ENCODE data around the gene CENATAC. TPM values are rescaled to one million over a fixed set of nuclear protein-coding genes. Genes with fewer than 3 reads are reported as not detected.
"Not testable (repeated sequence)": the region's sequence is repeated elsewhere in the genome, so short reads cannot be mapped to it uniquely, and the experiment has no call there.

Gene CENATAC
- total RNA-seq, 1 experiment from 2014 or later, result 6.6 TPM

DNA sequence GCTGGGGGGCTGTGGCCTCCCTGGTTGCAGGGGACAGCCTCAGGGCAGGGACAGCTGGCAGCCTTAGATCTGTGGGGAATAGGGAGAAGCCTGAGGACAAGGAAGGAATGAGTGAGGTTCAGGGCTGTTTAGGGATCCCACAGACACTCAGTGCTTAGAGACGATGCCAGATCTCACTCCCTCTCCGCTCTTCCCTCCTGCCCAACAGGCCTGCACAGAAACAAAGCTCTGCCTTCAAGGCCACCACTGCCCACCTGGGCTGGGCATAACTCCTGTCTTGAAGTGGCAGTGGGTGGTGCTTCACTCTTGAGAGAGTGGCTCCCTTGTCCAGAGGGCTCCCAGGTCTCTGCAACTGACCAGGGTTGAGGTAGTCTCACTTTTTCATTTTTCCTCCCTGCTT lies 13.1 kb upstream of the CENATAC start:
- in situ Hi-C loops (cut with HindIII; ENCODE audit: low pct_unique_long_range_greater_than_20kb, low sequenced_read_pairs), result no loop called here
- no peak for DNase-seq (ENCODE audit: low read depth)

DNA sequence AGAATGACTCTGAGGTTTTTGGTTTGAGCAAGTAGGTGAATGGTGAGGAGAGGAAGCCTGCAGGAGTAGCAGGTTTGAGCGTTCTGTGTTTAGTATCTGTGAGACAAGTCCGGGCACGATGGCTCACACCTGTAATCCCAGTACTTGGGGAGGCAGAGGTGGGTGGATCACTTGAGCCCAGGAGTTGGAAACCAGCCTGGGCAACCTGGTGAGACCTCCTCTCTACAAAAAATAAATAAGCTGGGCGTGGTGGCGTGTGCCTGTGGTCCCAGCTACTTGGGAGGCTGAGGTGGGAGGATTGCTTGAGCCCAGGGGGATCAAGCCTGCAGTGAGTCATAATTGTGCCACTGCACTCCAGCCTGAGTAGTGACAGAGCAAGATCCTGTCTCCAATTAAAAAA lies 9.7 kb upstream of the CENATAC start:
- no peak for DNase-seq (ENCODE audit: low read depth)
- in situ Hi-C loops (cut with HindIII; ENCODE audit: low pct_unique_long_range_greater_than_20kb, low sequenced_read_pairs), result no loop called here

DNA sequence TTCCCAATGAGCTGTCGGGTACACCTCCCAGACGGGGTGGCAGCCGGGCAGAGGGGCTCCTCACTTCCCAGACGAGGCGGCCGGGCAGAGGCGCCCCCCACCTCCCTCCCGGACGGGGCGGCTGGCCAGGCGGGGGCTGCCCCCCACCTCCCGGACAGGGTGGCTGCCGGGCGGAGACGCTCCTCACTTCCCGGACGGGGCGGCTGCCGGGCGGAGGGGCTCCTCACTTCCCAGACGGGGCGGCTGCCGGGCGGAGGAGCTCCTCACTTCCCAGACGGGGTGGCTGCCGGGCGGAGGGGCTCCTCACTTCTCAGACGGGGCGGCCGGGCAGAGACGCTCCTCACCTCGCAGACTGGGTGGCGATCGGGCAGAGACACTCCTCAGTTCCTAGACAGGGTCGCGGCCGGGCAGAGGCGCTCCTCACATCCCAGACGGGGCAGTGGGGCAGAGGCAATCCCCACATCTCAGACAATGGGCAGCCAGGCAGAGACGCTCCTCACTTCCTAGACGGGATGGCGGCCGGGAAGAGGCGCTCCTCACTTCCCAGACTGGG lies 6.4 kb upstream of the CENATAC start:
- in situ Hi-C loops (cut with HindIII; ENCODE audit: low pct_unique_long_range_greater_than_20kb, low sequenced_read_pairs); DNase-seq (ENCODE audit: low read depth): not testable (repeated sequence)

DNA sequence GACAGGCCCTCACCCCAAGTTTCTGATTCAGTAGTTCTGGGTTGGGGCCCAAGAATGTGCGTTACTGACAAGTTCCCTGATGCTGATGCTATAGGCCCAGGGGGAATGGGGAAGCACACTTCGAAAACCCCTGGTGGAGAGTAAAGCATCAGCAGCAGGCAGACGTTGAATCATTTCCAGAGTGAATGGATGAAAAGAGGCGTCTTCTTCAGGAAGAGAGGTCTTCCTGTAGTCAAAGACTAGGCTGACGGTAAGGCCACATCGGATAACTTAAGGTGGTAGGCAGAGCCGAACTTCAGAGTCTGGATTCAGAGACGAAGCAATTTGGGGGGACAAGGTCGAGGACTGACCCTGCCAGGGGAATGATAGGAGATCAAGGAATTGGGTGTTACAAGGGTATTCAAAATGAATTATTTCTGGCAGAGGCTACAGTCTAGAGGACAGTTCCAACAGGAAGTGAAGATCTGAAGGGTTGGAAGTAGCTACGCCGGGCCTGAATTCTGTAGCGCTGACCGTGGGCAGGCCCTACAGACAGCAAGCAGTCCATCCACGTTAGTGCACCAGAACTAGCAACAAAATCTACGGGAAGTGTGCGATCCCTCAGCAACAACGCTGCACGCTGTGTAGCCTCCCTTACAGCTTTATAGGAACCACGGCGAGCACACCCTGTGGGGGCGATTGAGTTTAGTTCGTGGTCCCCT lies 862 bp upstream of the CENATAC start:
- in situ Hi-C loops (cut with HindIII; ENCODE audit: low pct_unique_long_range_greater_than_20kb, low sequenced_read_pairs), result no loop called here
- DNase-seq (ENCODE audit: low read depth), result no peak

DNA sequence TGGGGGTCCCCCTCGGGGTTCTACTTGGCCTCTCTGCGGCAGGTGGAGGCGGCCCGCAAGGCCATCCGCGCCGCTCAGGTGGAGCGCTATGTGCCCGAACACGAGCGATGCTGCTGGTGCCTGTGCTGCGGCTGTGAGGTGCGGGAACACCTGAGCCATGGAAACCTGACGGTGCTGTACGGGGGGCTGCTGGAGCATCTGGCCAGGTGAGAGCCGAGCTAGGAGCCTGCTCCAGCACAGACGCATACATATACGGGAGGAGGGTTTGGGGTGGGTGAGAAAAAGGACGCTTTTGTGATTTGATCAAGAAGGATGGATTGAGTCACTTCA lies 415 bp downstream of the CENATAC start:
- in situ Hi-C loops (cut with HindIII; ENCODE audit: low pct_unique_long_range_greater_than_20kb, low sequenced_read_pairs), result no loop called here
- no peak for DNase-seq (ENCODE audit: low read depth)

DNA sequence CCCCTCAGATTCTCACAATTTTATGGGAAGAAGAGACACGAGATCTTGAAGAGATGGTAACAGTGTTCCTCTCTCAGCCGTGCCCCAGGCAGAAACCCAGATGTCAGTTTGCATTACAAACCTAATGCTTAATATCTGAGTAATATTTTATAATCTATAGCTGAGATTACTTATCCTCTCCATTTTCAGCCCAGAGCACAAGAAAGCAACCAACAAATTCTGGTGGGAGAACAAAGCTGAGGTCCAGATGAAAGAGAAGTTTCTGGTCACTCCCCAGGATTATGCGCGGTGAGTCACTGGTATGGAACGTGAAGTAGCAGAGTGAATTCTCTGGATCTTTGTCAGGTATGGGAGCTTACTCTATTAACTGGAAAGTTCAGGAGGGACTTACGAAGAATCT lies 884 bp downstream of the CENATAC start:
- peak; percentile 50 for DNase-seq (ENCODE audit: low read depth)
- in situ Hi-C loops (cut with HindIII; ENCODE audit: low pct_unique_long_range_greater_than_20kb, low sequenced_read_pairs), result no loop called here

DNA sequence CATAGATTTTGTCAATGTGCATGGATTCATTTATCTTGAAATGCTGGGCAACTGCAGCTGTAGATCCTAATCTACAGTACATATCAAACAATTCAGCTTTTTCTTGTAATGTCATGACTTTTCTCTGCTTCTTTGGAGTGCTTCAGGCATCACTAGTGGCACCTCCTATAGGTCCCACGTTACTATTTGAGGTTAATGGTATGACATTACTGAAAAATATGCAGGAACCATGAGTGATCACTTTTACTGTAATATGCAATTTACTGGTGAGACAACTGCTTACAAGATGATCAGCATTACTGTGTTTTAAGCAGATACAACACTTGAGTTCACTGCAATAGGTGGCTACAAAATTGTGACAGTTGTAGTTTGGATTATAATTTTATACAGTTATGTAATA lies 3.0 kb downstream of the CENATAC start:
- no peak for DNase-seq (ENCODE audit: low read depth)
- in situ Hi-C loops (cut with HindIII; ENCODE audit: low pct_unique_long_range_greater_than_20kb, low sequenced_read_pairs), result no loop called here

DNA sequence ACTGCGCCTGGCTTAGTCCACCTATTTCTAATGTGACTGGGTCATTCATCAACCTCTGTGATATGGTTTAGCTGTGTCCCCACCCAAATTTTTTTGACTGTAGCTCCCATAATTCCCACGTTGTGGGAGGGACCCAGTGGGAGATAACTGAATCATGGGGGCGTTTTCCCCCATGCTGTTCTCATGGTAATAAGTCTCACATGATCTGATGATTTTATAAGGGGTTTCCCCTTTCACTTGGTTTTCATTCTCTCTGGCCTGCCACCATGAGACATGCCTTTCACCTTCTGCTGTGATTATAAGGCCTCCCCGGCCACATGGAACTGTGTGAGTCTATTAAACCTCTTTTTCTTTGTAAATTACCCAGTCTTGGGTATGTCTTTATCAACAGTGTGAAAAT lies 8.7 kb downstream of the CENATAC start:
- DNase-seq (ENCODE audit: low read depth), result peak; percentile 19
- in situ Hi-C loops (cut with HindIII; ENCODE audit: low pct_unique_long_range_greater_than_20kb, low sequenced_read_pairs), result no loop called here

DNA sequence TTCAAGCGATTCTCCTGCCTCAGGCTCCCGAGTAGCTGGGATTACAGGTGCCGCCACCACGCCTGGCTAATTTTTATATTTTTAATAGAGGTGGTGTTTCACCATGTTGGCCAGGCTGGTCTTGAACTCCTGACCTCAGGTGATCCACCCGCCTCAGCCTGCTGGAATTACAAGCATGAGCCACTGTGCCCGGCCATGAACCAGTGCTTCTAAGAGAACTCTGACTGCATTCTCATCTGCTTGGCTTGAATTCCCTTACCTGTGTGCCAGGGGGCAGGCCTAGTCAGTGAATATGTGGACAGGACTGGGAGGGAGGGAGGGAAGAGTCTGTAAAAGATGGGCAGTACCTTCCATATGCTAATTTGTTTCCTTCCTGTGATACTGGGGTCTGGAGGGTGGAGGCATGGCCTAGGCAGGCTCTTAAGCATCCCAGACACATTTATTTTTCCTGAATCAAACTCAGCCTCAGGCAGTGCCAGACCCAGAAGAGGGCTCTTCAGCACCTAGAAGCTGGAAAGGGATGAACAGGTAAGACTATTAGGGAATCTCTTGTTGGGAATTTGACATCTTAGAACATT lies 13.6 kb downstream of the CENATAC start:
- DNase-seq (ENCODE audit: low read depth), result no peak
- in situ Hi-C loops (cut with HindIII; ENCODE audit: low pct_unique_long_range_greater_than_20kb, low sequenced_read_pairs), result no loop called here

DNA sequence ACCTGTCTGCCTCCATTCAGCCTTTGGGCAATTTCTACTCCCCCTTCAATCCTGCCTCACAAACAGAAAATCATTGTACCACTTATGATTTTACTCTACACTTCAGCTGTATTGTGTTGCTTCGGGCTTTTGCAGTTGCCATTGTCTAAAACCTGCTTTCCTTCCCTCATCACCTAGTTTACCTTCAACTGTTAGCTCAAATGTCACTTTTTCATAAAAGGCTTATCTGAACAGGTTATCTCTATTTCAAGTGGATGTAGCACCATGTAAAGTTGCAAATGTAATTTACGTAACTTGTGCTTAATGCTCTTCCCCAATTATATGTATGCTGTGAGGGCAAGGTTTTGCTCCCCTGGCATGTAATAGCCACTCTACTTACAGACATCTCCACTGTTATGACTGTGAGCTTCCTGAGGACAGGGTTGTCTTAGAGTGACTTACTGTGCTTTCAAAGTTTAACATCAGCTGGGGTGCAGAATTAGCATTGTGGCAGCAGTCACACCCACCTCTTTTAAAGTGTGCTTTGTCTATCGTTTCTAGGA lies 14.8 kb downstream of the CENATAC start:
- in situ Hi-C loops (cut with HindIII; ENCODE audit: low pct_unique_long_range_greater_than_20kb, low sequenced_read_pairs), result no loop called here
- DNase-seq (ENCODE audit: low read depth), result no peak

DNA sequence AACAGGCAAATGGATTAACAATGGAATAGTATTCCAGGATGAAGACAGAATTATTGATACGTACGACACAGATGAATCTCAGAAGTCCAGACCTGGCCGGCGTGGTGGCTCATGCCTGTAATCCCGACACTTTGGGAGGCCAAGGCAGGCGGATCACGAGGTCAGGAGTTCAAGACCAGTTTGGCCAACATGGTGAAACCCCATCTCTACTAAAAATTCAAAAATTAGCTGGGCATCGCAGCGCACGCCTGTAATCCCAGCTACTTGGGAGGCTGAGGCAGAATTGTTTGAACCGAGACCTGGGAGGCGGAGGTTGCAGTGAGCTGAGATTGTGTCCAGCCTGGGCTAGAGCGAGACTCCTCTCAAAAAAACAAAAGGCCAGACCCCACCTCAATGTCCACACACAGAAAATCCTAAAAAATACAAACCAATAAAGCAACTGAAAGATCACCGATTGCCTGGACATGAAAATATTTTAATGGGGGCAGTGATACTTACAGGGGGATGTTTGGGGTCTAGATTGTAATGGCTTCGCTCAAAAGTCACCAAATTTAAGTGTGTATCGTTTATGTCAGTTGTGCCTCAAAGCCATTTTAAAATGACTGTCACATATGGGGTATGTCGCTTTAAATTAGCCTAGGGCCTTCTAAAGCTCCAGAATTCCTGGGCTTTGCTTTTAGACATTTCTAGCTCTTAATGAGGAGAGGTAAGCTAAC lies 16.4 kb downstream of the CENATAC start:
- in situ Hi-C loops (cut with HindIII; ENCODE audit: low pct_unique_long_range_greater_than_20kb, low sequenced_read_pairs), result no loop called here
- DNase-seq (ENCODE audit: low read depth), result no peak

DNA sequence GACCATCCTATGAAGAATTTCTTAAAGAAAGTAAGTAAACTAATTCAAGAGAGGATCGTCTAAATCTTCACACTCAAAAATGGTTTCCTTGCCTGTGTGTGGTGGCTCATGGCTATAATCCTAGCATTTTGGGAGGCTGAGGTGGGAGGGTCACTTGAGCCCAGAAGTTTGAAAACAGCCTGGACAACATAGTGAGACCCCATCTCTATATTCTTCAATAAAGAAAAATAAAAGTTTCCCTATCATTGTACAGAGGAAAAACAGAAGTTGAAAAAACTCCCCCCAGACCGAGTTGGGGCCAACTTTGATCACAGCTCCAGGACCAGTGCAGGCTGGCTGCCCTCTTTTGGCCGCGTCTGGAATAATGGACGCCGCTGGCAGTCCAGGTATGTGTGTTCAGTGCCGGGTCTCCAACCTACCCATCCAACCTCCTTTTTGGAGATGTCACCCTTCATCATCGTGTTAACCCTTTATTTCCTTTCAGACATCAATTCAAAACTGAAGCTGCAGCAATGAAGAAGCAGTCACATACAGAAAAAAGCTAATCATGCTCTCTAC lies 17.2 kb downstream of the CENATAC start:
- DNase-seq (ENCODE audit: low read depth), result no peak
- in situ Hi-C loops (cut with HindIII; ENCODE audit: low pct_unique_long_range_greater_than_20kb, low sequenced_read_pairs), result no loop called here

DNA sequence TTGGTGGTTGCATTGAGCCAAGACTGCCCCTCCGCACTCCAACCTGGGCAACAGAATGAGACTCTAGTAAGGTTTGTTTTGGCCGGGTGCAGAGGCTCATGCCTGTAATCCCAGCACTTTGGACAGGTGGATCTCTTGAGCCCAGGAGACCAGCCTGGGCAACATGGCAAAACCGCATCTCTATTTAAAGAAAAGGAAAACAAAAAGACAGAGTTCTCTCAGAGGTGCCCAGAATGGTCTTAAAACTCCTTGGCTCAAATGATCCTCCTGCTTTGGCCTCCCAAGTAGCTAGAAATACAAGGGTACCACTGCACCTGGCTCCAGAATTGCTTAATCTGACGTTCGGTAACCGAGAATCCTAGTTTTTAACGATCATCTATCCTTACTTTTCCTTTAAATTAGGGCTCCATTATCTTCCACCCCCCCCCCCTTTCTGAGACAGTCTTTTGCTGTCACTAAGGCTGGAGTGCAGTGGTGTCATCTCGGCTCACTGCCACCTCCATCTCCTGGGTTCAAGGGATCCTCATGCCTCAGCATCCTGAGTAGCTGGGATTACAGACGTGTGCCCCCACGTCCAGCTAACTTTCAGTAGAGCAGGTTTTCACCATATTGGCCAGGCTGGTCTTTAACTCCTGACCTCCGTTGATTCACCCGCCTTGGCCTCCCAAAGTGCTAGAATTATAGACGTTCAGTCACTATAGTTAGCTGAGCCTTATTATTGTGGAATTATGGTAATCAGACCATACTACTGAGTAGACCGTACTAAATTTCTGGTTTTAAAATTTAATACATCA lies 18.5 kb downstream of the CENATAC start:
- in situ Hi-C loops (cut with HindIII; ENCODE audit: low pct_unique_long_range_greater_than_20kb, low sequenced_read_pairs), result no loop called here
- DNase-seq (ENCODE audit: low read depth), result no peak

DNA sequence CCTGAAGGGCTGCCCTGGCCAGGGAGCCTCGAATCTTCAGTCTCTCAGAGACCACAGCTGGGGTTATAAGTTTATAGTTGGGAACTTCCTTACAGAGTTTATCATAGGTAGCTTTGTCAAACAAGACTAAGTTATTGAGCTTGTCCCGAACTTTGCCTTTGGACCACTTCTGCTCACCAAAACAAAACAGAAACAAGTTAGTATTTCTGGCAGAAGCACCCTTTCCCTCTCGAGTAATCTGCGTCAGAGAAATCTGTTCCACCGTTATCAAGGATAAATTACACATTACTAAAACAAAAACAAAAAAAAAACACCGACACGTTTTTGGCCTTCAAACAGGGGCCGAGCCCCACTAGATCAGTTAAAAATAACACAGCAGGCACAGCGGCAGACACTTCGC lies 19.4 kb downstream of the CENATAC start:
- in situ Hi-C loops (cut with HindIII; ENCODE audit: low pct_unique_long_range_greater_than_20kb, low sequenced_read_pairs); DNase-seq (ENCODE audit: low read depth): not testable (repeated sequence)

DNA sequence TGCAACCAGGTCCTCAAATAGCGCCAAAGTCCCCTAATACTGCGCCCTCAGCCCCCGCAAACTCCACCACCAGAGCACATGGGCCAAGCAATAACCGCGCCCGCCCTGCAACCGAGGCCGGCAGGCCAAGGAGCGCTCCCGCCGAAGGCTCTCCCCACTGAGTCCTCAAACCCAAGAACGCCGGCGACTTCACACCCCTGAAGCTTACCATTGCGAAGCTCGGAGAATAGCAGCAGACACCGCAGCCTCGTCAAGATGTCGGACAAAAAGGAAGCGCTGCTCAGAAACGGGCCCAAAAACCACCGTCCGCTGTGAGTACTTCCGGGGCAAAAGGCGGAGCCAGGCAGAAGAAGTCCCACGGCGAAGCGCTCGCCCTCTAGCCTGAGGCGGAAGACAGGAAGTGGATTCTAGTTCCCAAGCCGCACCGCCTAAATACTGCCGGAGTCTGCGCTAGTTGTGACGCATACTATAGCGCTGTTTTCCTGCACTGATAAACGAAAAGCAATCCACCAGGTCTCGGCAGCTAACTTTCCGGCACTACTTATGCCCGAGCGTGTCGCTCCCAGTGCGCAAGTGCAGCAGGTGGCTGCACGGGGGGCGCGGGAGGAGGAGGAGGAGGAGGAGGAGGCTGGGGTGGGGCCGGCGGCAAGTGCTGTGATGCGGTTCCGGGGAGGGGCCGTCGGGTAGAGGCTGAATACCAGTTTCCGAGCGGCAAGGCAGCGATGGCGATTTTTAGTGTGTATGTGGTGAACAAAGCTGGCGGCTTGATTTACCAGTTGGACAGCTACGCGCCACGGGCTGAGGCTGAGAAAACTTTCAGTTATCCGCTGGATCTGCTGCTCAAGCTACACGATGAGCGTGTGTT lies 20.4 kb downstream of the CENATAC start, which contains the start of the genes RPS25 and TRAPPC4:
Gene RPS25, minus strand, starts transcription at position 270 of the 865 bp plus-strand sequence. Its CDS starts 59 bp downstream, at position 211.
Gene TRAPPC4, plus strand, starts transcription at position 693 of the 865 bp plus-strand sequence. Its CDS starts 30 bp downstream, at position 723.
- DNase-seq (ENCODE audit: low read depth), result peak; percentile 91
- in situ Hi-C loops (cut with HindIII; ENCODE audit: low pct_unique_long_range_greater_than_20kb, low sequenced_read_pairs), result no loop called here

DNA sequence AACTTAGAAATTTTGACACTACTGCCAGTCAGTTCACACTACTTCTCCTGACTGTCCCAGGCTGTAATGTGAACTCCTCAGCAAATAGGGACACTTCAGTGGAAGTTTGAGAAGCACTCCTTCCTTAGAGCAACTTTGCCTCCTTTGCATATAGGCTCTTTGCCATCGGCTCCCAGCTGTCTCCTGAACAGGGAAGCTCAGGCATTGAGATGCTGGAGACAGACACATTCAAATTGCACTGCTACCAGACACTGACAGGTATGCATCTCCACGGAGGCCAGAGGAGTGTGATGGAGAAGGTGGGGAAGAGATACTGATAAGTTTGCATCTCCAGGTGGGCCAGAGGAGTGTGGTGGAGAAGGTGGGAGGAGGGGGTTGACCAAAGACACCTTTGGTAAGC lies 22.1 kb downstream of the CENATAC start:
- DNase-seq (ENCODE audit: low read depth), result no peak
- in situ Hi-C loops (cut with HindIII; ENCODE audit: low pct_unique_long_range_greater_than_20kb, low sequenced_read_pairs), result no loop called here

DNA sequence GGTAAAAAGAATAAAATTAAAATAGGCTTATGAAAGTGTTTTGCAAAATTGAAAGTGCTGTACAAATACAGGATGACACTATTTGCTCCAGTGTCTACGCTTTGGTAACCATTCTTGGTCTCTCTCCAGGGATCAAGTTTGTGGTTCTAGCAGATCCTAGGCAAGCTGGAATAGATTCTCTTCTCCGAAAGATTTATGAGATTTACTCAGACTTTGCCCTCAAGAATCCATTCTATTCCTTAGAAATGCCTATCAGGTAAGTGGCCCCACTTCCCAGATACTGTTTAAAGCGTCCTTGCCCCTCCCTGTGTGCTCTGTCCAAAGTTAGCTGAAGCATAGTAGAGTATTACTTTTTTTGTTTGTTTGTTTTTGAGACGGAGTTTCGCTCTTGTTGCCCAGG lies 23.7 kb downstream of the CENATAC start:
- in situ Hi-C loops (cut with HindIII; ENCODE audit: low pct_unique_long_range_greater_than_20kb, low sequenced_read_pairs), result no loop called here
- no peak for DNase-seq (ENCODE audit: low read depth)
